Lung (tissue), 12 donors: ENCODE measurements around the gene CLDN8. TPM values are rescaled to one million over a fixed set of nuclear protein-coding genes. Genes with fewer than 3 reads are reported as not detected.

ENCODE experiments used
- ATAC-seq: fragments of 200-7000 bp; cut with Tn5 transposase; one replicate; pipeline ENCODE4 v1.9.1; 2020; ENCODE audit warnings: moderate number of reproducible peaks; ENCODE audit not compliant: insufficient read depth, low FRiP score
- DNase-seq, 3 donors: peaks; one replicate each; pipeline ENCODE4 v3.0.0-alpha.2; 2013 to 2017
- H3K27ac ChIP-seq, 2 donors: one replicate each; pipeline ENCODE4 v1.5.1; 2013; ENCODE audit warnings: mild to moderate bottlenecking in 2 of 2, moderate library complexity in 2 of 2, control low read depth in 1 of 2, inconsistent platforms in 1 of 2, low read depth in 1 of 2, low read length in 1 of 2
- H3K27me3 ChIP-seq, 3 donors: one replicate each; pipeline ENCODE4 v1.5.1; 2013; ENCODE audit warnings: low read length in 2 of 3; ENCODE audit not compliant: control insufficient read depth in 3 of 3, insufficient read depth in 3 of 3
- H3K36me3 ChIP-seq, 4 donors: one replicate each; pipeline ENCODE4 v1.5.1; 2013; ENCODE audit warnings: low read length in 4 of 4, mild to moderate bottlenecking in 1 of 4, moderate library complexity in 1 of 4; ENCODE audit not compliant: control insufficient read depth in 4 of 4, insufficient read depth in 4 of 4
- H3K4me1 ChIP-seq, 5 donors: one replicate each; pipeline ENCODE4 v1.5.1; 2013; ENCODE audit warnings: low read length in 5 of 5, mild to moderate bottlenecking in 2 of 5, moderate library complexity in 1 of 5; ENCODE audit not compliant: control insufficient read depth in 5 of 5, insufficient read depth in 5 of 5
- H3K4me3 ChIP-seq: one replicate; pipeline ENCODE4 v1.5.1; 2013; ENCODE audit warnings: mild to moderate bottlenecking, control low read depth, moderate library complexity
- H3K9ac ChIP-seq, 2 donors: one replicate each; pipeline ENCODE4 v1.5.1; 2013; ENCODE audit warnings: low read length in 2 of 2, control low read depth in 1 of 2; ENCODE audit not compliant: insufficient read depth in 1 of 2
- H3K9me3 ChIP-seq, 4 donors: one replicate each; pipeline ENCODE4 v1.5.1; 2013; ENCODE audit warnings: low read length in 3 of 4, mild to moderate bottlenecking in 1 of 4, moderate library complexity in 1 of 4; ENCODE audit not compliant: control insufficient read depth in 4 of 4, insufficient read depth in 3 of 4
- WGBS, 2 donors: extraction: QIAGEN DNeasy Blood & Tissue Kit; methylation state at CpG; one replicate each; pipeline ENCODE4 v1.1.7; 2013; 5-methylcytosine and 5-hydroxymethylcytosine counted together
- polyA plus RNA-seq, 2 donors: library from polyadenylated mRNA; stranded (reverse); fragments of 200-250 nt; gene quantifications; one replicate each; pipeline ENCODE4 v1.2.1, GENCODE V29; 2013
- total RNA-seq, 2 donors: library from RNA; depleted of rRNA in 1 of 2; stranded (reverse); fragments of >200 nt in 1 of 2; gene quantifications; one replicate each; pipeline ENCODE4 v1.2.1, GENCODE V29; 2014 to 2021
- TF ChIP-seq, protein P1 (sequence below): IDR thresholded peaks from 2 replicates; pipeline ENCODE4 v1.5.1; 2012; ENCODE audit warnings: mild to moderate bottlenecking; ENCODE audit errors: control extremely low read depth, extremely low read depth
- donor health status: control.
- donor health status: control.
- donor health status: Bipolar disorder and iron deficiency.
- donor health status: healthy.
- donor health status: DM: yes; HTN: yes; CAD: no.

Gene CLDN8
- total and polyA plus RNA-seq, 4 donors, result 1.1 to 3.1 (median 1.8) TPM

DNA sequence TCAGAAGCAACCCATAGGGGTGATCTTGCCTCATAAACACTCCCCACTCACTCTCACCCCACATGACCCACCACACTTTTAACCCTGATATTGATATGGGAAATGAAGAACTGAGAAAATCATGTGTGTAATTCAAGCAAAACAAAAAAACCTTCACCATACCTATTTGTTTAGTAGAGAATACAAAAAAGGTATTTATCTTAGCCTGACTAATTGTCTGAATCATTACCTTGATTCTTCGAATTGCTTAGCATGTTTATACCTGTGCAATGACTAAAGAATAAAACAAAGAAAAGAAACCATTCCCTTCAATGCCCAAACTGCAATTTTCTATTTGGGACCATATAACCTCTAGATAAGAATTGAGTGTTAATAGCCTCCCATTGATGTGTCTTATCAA is 51.1 kb downstream of the CLDN8 start:
- TF ChIP-seq, protein P1, sequence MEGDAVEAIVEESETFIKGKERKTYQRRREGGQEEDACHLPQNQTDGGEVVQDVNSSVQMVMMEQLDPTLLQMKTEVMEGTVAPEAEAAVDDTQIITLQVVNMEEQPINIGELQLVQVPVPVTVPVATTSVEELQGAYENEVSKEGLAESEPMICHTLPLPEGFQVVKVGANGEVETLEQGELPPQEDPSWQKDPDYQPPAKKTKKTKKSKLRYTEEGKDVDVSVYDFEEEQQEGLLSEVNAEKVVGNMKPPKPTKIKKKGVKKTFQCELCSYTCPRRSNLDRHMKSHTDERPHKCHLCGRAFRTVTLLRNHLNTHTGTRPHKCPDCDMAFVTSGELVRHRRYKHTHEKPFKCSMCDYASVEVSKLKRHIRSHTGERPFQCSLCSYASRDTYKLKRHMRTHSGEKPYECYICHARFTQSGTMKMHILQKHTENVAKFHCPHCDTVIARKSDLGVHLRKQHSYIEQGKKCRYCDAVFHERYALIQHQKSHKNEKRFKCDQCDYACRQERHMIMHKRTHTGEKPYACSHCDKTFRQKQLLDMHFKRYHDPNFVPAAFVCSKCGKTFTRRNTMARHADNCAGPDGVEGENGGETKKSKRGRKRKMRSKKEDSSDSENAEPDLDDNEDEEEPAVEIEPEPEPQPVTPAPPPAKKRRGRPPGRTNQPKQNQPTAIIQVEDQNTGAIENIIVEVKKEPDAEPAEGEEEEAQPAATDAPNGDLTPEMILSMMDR, result no peak

More for the DNA sequence above, 51.1 kb downstream of the CLDN8 start:
- 87 to 88% methylated on average over 1 of the region's 1 CpG for WGBS, 2 donors
- DNase-seq (no peak), ATAC-seq (no peak)
- no peaks in the 10 kb centered on the region for H3K36me3 ChIP-seq
- H3K4me3 ChIP-seq, result no peak overlapping the region
- peaks cover 0 to 6% (median 0%) of the 10 kb centered on the region in 4 donors for H3K9me3 ChIP-seq
- H3K27ac ChIP-seq, result no peak overlapping the region
- no peaks in the 10 kb centered on the region for H3K27me3 ChIP-seq
- H3K4me1 ChIP-seq, result no peaks in the 10 kb centered on the region
- H3K9ac ChIP-seq, result no peak overlapping the region

Other genes starting within 250 kb of the CLDN8 start
- gene CLDN17, start 49.3 kb downstream of the CLDN8 start, total RNA-seq, result not detected
- not detected for gene CLDN17, start 49.3 kb downstream of the CLDN8 start, polyA plus RNA-seq
- gene KRTAP24-1, start 66.9 kb upstream of the CLDN8 start, total RNA-seq, result not detected
- not detected for gene KRTAP24-1, start 66.9 kb upstream of the CLDN8 start, polyA plus RNA-seq
- gene KRTAP25-1, start 73.4 kb upstream of the CLDN8 start, total RNA-seq, result not detected
- gene KRTAP25-1, start 73.4 kb upstream of the CLDN8 start, polyA plus RNA-seq, result not detected
- not detected for gene KRTAP26-1, start 104.2 kb upstream of the CLDN8 start, total RNA-seq
- gene KRTAP26-1, start 104.2 kb upstream of the CLDN8 start, polyA plus RNA-seq, result not detected
- not detected for gene KRTAP27-1, start 121.6 kb upstream of the CLDN8 start, total RNA-seq
- not detected for gene KRTAP27-1, start 121.6 kb upstream of the CLDN8 start, polyA plus RNA-seq
- not detected for gene KRTAP23-1, start 132.5 kb upstream of the CLDN8 start, total RNA-seq
- gene KRTAP23-1, start 132.5 kb upstream of the CLDN8 start, polyA plus RNA-seq, result not detected
- gene KRTAP13-2, start 156.2 kb upstream of the CLDN8 start, total RNA-seq, result not detected
- gene KRTAP13-2, start 156.2 kb upstream of the CLDN8 start, polyA plus RNA-seq, result not detected
- not detected for gene KRTAP13-1, start 179.9 kb upstream of the CLDN8 start, total RNA-seq
- gene KRTAP13-1, start 179.9 kb upstream of the CLDN8 start, polyA plus RNA-seq, result not detected
- gene KRTAP13-3, start 209.8 kb upstream of the CLDN8 start, total RNA-seq, result not detected
- not detected for gene KRTAP13-3, start 209.8 kb upstream of the CLDN8 start, polyA plus RNA-seq
- not detected for gene KRTAP13-4, start 214.1 kb upstream of the CLDN8 start, total RNA-seq
- not detected for gene KRTAP13-4, start 214.1 kb upstream of the CLDN8 start, polyA plus RNA-seq
- gene KRTAP15-1, start 224.2 kb upstream of the CLDN8 start, total RNA-seq, result not detected
- not detected for gene KRTAP15-1, start 224.2 kb upstream of the CLDN8 start, polyA plus RNA-seq